H9 (cell line): Measurements from ENCODE around the gene RALY. TPM values are rescaled to one million over a fixed set of nuclear protein-coding genes. Genes with fewer than 3 reads are reported as not detected.

Experiments used
- DNase-seq: peaks from one replicate; pipeline ENCODE4 v3.0.0-alpha.2; 2017
- H2AFZ ChIP-seq: one replicate; pipeline ENCODE4 v1.6.1; 2013; ENCODE audit warnings: mild to moderate bottlenecking, low read length, control low read depth, moderate library complexity
- H2AK5ac ChIP-seq: 2 replicates; pipeline ENCODE4 v1.6.1; 2013; ENCODE audit warnings: low read length, control low read depth, mixed read lengths; ENCODE audit not compliant: insufficient read length
- H2BK120ac ChIP-seq: one replicate; pipeline ENCODE4 v1.6.1; 2013; ENCODE audit warnings: low read depth, mild to moderate bottlenecking, low read length, control low read depth, inconsistent platforms; ENCODE audit not compliant: poor library complexity, severe bottlenecking
- H2BK12ac ChIP-seq: 2 replicates; pipeline ENCODE4 v1.6.1; 2013; ENCODE audit warnings: low read length, control low read depth, mixed read lengths, low read depth; ENCODE audit not compliant: insufficient read length
- H2BK15ac ChIP-seq: 2 replicates; pipeline ENCODE4 v1.6.1; 2013; ENCODE audit warnings: low read depth, low read length, control low read depth
- H2BK20ac ChIP-seq: one replicate; pipeline ENCODE4 v1.6.1; 2013; ENCODE audit warnings: low read depth, mild to moderate bottlenecking, low read length, control low read depth, inconsistent platforms; ENCODE audit not compliant: poor library complexity, severe bottlenecking
- H2BK5ac ChIP-seq: 2 replicates; pipeline ENCODE4 v1.6.1; 2013; ENCODE audit warnings: low read length, control low read depth, mixed read lengths; ENCODE audit not compliant: insufficient read length
- H3K14ac ChIP-seq: 2 replicates; pipeline ENCODE4 v1.6.1; 2013; ENCODE audit warnings: low read length, control low read depth; ENCODE audit not compliant: insufficient read depth
- H3K18ac ChIP-seq: 2 replicates; pipeline ENCODE4 v1.6.1; 2013; ENCODE audit warnings: low read depth, mild to moderate bottlenecking, mixed read lengths, low read length, control low read depth; ENCODE audit not compliant: insufficient read length
- H3K23ac ChIP-seq: 2 replicates; pipeline ENCODE4 v1.6.1; 2013; ENCODE audit warnings: low read length, control low read depth, mixed read lengths, low read depth; ENCODE audit not compliant: insufficient read length
- H3K23me2 ChIP-seq: 2 replicates; pipeline ENCODE4 v1.6.1; 2013; ENCODE audit warnings: low read depth, mild to moderate bottlenecking, mixed read lengths, low read length, control low read depth; ENCODE audit not compliant: insufficient read length, poor library complexity, severe bottlenecking
- H3K27ac ChIP-seq: 2 replicates; pipeline ENCODE4 v1.5.1; 2013; ENCODE audit warnings: low read length, control low read depth, mixed read lengths, low read depth; ENCODE audit not compliant: insufficient read length
- H3K27me3 ChIP-seq: 2 replicates; pipeline ENCODE4 v1.6.1; 2013; ENCODE audit warnings: low read length, control low read depth, inconsistent platforms; ENCODE audit not compliant: insufficient read depth
- H3K4ac ChIP-seq: 2 replicates; pipeline ENCODE4 v1.6.1; 2013; ENCODE audit warnings: low read depth, mild to moderate bottlenecking, control low read depth, inconsistent platforms, low read length, moderate library complexity
- H3K4me1 ChIP-seq: 2 replicates; pipeline ENCODE4 v1.6.1; 2013; ENCODE audit warnings: low read length, control low read depth, inconsistent platforms; ENCODE audit not compliant: insufficient read depth
- H3K4me2 ChIP-seq: 2 replicates; pipeline ENCODE4 v1.6.1; 2013; ENCODE audit warnings: low read length, control low read depth, mixed read lengths; ENCODE audit not compliant: insufficient read length, insufficient read depth
- H3K56ac ChIP-seq: 2 replicates; pipeline ENCODE4 v1.6.1; 2013; ENCODE audit warnings: low read depth, mild to moderate bottlenecking, mixed read lengths, low read length, control low read depth; ENCODE audit not compliant: insufficient read length
- H3K79me1 ChIP-seq: 2 replicates; pipeline ENCODE4 v1.6.1; 2013; ENCODE audit warnings: low read depth, mild to moderate bottlenecking, moderate library complexity, low read length, control low read depth, inconsistent platforms; ENCODE audit not compliant: insufficient read depth, poor library complexity, severe bottlenecking
- H3K79me2 ChIP-seq: 2 replicates; pipeline ENCODE4 v1.6.1; 2013; ENCODE audit warnings: low read length, control low read depth, inconsistent platforms; ENCODE audit not compliant: insufficient read depth
- H3K9ac ChIP-seq: 2 replicates; pipeline ENCODE4 v1.6.1; 2013; ENCODE audit warnings: low read length, control low read depth, mixed read lengths; ENCODE audit not compliant: insufficient read length; ENCODE audit errors: extremely low read depth
- H3K9me3 ChIP-seq: one replicate; pipeline ENCODE4 v1.6.1; 2013; ENCODE audit warnings: low read depth, low read length, inconsistent platforms; ENCODE audit not compliant: control insufficient read depth
- H3T11ph ChIP-seq: one replicate; pipeline ENCODE4 v1.6.1; 2013; ENCODE audit warnings: mild to moderate bottlenecking, low read length, control low read depth, inconsistent platforms
- H4K20me1 ChIP-seq: one replicate; pipeline ENCODE4 v1.6.1; 2013; ENCODE audit not compliant: control insufficient read depth, insufficient read length, insufficient read depth
- H4K5ac ChIP-seq: 2 replicates; pipeline ENCODE4 v1.6.1; 2013; ENCODE audit warnings: low read depth, mild to moderate bottlenecking, mixed read lengths, low read length, control low read depth; ENCODE audit not compliant: insufficient read length
- H4K8ac ChIP-seq: replicated peaks from 2 replicates; pipeline ENCODE4 v1.6.1; 2013; ENCODE audit warnings: low read length, control low read depth, mixed read lengths, low read depth; ENCODE audit not compliant: insufficient read length
- H4K91ac ChIP-seq: 2 replicates; pipeline ENCODE4 v1.6.1; 2013; ENCODE audit warnings: low read depth, mild to moderate bottlenecking, moderate library complexity, mixed read lengths, low read length, control low read depth; ENCODE audit not compliant: insufficient read length
- H3K27ac Mint-ChIP-seq, 3 experiments: 2 replicates in 2 of 3; 3 replicates in 1 of 3; pipeline ENCODE4 v1.8.0; 2020 to 2021; ENCODE audit warnings: mixed read lengths in 3 of 3, mild to moderate bottlenecking in 1 of 3, moderate library complexity in 1 of 3
- H3K27me3 Mint-ChIP-seq: 2 replicates; pipeline ENCODE4 v1.8.0; 2021; ENCODE audit warnings: low read depth, mild to moderate bottlenecking, moderate library complexity, mixed read lengths
- H3K36me3 Mint-ChIP-seq, 3 experiments: 2 replicates in 2 of 3; 3 replicates in 1 of 3; pipeline ENCODE4 v1.8.0; 2020 to 2021; ENCODE audit warnings: low read depth in 3 of 3, mixed read lengths in 3 of 3; ENCODE audit not compliant: insufficient read depth in 1 of 3
- H3K4me1 Mint-ChIP-seq, 2 experiments: 2 replicates each; pipeline ENCODE4 v1.8.0; 2020; ENCODE audit warnings: mixed read lengths in 2 of 2
- H3K4me3 Mint-ChIP-seq, 2 experiments: 2 replicates in 1 of 2; 3 replicates in 1 of 2; pipeline ENCODE4 v1.8.0; 2020 to 2021; ENCODE audit warnings: mild to moderate bottlenecking in 2 of 2, mixed read lengths in 2 of 2, moderate library complexity in 1 of 2
- H3K9me3 Mint-ChIP-seq, 2 experiments: 2 replicates in 1 of 2; 3 replicates in 1 of 2; pipeline ENCODE4 v1.8.0; 2020; ENCODE audit warnings: mild to moderate bottlenecking in 2 of 2, mixed read lengths in 2 of 2, moderate library complexity in 1 of 2
- WGBS: extraction: QIAGEN DNeasy Blood & Tissue Kit; methylation state at CpG from one replicate; pipeline ENCODE4 v1.1.7; 2013; ENCODE audit warnings: missing lambda C conversion rate, low lambda C conversion rate, mixed read lengths; ENCODE audit not compliant: insufficient read length; ENCODE audit errors: extremely low coverage; 5-methylcytosine and 5-hydroxymethylcytosine counted together
- total RNA-seq: library from RNA; stranded (reverse); gene quantifications from 2 replicates; pipeline ENCODE4 v1.2.1, GENCODE V29; 2021
- TF ChIP-seq, protein P1 (sequence below): fragments of 200-600 bp; sonication (generic); conservative IDR thresholded peaks from 3 replicates; pipeline ENCODE4 v1.8.0; 2021; ENCODE audit warnings: antibody characterized with exemption, mild to moderate bottlenecking

The RALY gene
- total RNA-seq, 1 experiment from 2014 or later, result 199 TPM

DNA sequence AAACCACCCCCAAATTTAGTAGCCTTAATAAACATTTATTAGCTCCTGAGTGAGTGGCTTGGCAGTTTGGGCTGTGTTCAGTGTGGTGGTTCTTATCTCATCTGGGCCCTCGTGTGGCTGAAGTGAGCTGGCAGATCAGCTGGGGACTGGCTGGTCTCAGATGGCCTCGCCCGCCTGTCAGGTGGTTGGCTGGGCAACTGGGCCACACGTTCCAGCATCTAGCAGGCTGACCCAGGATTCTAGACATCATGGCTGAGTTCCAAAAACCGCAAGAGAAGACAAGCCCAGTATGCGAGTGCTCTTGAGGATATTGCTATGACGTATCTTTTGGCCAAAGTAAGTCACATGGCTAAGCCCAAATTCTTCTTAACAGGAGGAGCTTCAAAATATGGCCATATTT is 89.4 kb downstream of the RALY start:
- no peak for DNase-seq
- Histone ChIP-seq H3K56ac (no peak overlapping the region), H2BK5ac (no peak overlapping the region), H3T11ph (no peak overlapping the region), H3K4me2 (no peak overlapping the region), H3K23me2 (no peaks in the 10 kb centered on the region), H3K14ac (no peak overlapping the region), H2BK120ac (no peak overlapping the region), H4K91ac (no peak overlapping the region), H3K9me3 (no peaks in the 10 kb centered on the region), H2BK12ac (no peak overlapping the region), H3K79me1 (no peaks in the 10 kb centered on the region), H3K27ac (no peak overlapping the region), H3K4me1 (no peaks in the 10 kb centered on the region), H4K8ac (no peak overlapping the region), H3K79me2 (no peaks in the 10 kb centered on the region), H3K4ac (no peak overlapping the region), H3K9ac (no peak overlapping the region), H3K18ac (no peak overlapping the region), H2BK20ac (no peak overlapping the region), H2BK15ac (no peak overlapping the region), H3K23ac (no peak overlapping the region), H3K27me3 (no peaks in the 10 kb centered on the region), H4K20me1 (no peaks in the 10 kb centered on the region), H2AFZ (no peak overlapping the region), H2AK5ac (no peak overlapping the region), H4K5ac (no peak overlapping the region)
- H3K27me3 Mint-ChIP-seq, result no peaks in the 10 kb centered on the region
- TF ChIP-seq, protein P1, sequence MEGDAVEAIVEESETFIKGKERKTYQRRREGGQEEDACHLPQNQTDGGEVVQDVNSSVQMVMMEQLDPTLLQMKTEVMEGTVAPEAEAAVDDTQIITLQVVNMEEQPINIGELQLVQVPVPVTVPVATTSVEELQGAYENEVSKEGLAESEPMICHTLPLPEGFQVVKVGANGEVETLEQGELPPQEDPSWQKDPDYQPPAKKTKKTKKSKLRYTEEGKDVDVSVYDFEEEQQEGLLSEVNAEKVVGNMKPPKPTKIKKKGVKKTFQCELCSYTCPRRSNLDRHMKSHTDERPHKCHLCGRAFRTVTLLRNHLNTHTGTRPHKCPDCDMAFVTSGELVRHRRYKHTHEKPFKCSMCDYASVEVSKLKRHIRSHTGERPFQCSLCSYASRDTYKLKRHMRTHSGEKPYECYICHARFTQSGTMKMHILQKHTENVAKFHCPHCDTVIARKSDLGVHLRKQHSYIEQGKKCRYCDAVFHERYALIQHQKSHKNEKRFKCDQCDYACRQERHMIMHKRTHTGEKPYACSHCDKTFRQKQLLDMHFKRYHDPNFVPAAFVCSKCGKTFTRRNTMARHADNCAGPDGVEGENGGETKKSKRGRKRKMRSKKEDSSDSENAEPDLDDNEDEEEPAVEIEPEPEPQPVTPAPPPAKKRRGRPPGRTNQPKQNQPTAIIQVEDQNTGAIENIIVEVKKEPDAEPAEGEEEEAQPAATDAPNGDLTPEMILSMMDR, result no peak
- H3K4me3 Mint-ChIP-seq, result no peak overlapping the region
- H3K4me1 Mint-ChIP-seq, result no peaks in the 10 kb centered on the region
- peaks cover 12 to 62% (median 16%) of the 10 kb centered on the region in 3 experiments for H3K36me3 Mint-ChIP-seq
- WGBS, result no CpG with 5 or more reads among the region's 7 CpGs
- H3K27ac Mint-ChIP-seq, result no peak overlapping the region
- H3K9me3 Mint-ChIP-seq, result no peaks in the 10 kb centered on the region
